GM10248 (cell line): Measurements from ENCODE around the gene PHLDB3.

Experiments used
- CTCF ChIA-PET: fragments of 300-600 bp; sonication (Branson Sonifier 250); formaldehyde crosslinking; extraction: SDS; loops from one replicate; lab custom pipeline; 2021; ENCODE audit warnings: antibody characterized with exemption; lab: Yijun Ruan, JAX
- POLR2A ChIA-PET: fragments of 350-650 bp; sonication (Branson Sonifier 250); formaldehyde crosslinking; extraction: SDS; loops from one replicate; lab custom pipeline; 2020; ENCODE audit warnings: antibody characterized with exemption; lab: Yijun Ruan, JAX
- DNase-seq: peaks from one replicate; pipeline ENCODE4 v3.0.0; 2012; ENCODE audit errors: extremely low spot score
- TF ChIP-seq, protein P1 (sequence below): IDR thresholded peaks from 2 replicates; pipeline ENCODE4 v1.5.1; 2012; ENCODE audit warnings: mild to moderate bottlenecking, low read depth; ENCODE audit errors: extremely low read depth, missing control alignments, control extremely low read depth

Gene PHLDB3

GRCh38 chr19:43430142-43430710, 74.3 kb downstream of the PHLDB3 start:
- TF ChIP-seq, protein P1, sequence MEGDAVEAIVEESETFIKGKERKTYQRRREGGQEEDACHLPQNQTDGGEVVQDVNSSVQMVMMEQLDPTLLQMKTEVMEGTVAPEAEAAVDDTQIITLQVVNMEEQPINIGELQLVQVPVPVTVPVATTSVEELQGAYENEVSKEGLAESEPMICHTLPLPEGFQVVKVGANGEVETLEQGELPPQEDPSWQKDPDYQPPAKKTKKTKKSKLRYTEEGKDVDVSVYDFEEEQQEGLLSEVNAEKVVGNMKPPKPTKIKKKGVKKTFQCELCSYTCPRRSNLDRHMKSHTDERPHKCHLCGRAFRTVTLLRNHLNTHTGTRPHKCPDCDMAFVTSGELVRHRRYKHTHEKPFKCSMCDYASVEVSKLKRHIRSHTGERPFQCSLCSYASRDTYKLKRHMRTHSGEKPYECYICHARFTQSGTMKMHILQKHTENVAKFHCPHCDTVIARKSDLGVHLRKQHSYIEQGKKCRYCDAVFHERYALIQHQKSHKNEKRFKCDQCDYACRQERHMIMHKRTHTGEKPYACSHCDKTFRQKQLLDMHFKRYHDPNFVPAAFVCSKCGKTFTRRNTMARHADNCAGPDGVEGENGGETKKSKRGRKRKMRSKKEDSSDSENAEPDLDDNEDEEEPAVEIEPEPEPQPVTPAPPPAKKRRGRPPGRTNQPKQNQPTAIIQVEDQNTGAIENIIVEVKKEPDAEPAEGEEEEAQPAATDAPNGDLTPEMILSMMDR: peak; percentile 11
- ChIA-PET CTCF (interaction anchor here (0.6 to 9.8 kb wide), 3 partner anchors 9 to 164 kb away, joined by 3 to 71 read pairs (median 4); no protein-coding TSS in a partner anchor), POLR2A (no interaction called here)
- no peak for DNase-seq

DNA sequence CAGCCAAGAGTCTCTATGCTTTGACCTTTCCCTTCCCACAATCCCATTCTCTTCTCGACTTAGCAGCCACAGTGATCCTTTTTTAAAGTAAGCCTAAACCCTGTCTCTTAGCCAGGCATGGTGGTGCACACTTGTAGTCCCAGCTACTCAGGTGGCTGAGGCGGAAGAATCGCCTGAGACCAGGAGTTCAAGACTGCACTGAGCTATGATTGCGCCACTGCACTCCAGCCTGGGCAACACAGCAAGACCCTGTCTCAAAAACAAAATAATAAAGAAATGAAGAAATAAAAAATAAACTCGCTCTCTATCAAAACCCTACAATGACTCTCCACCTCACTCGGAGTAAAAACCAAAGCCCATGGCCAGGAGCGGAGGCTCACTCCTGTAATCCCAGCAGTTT, 75.2 kb downstream of the PHLDB3 start:
- ChIA-PET CTCF (interaction anchor here (1.6 kb wide), 1 partner anchor 90 kb away, joined by 4 read pairs; no protein-coding TSS in a partner anchor), POLR2A (no interaction called here)
- no peak for DNase-seq
- TF ChIP-seq, protein P1: no peak

GRCh38 chr19:43425567-43426392, 78.8 kb downstream of the PHLDB3 start:
- ChIA-PET POLR2A (no interaction called here), CTCF (interaction anchor here (0.7 to 1.5 kb wide), 5 partner anchors 13 to 78 kb away, joined by 3 to 4 read pairs (median 4); no protein-coding TSS in a partner anchor)
- no peak for DNase-seq
- TF ChIP-seq, protein P1: peak; percentile 45
